ENCODE measurements around the gene UIMC1. TPM values are rescaled to one million over a fixed set of nuclear protein-coding genes. Genes with fewer than 3 reads are reported as not detected.

The UIMC1 gene
- total and polyA plus RNA-seq, 2 donors (not counting 1 experiment from before 2014, with no cell fraction given) = 49.2 to 98.1 TPM

GRCh38 chr5:176859916-176860315 is 146.7 kb downstream of the UIMC1 start:
- H4K20me1 ChIP-seq (ENCODE audit: control insufficient read depth, insufficient read depth, low read length, poor library complexity, severe bottlenecking) = no peaks in the 10 kb centered on the region
- no peak for DNase-seq
- H3K4me2 ChIP-seq (replicated peaks; ENCODE audit: low read depth, low read length, poor library complexity, severe bottlenecking) = no peak overlapping the region
- ChIA-PET CTCF (no interaction called here), POLR2A (no interaction called here)
- peaks cover 27% of the 10 kb centered on the region for H3K27me3 Mint-ChIP-seq
- H3K9me3 Mint-ChIP-seq (ENCODE audit: insufficient read depth) = no peaks in the 10 kb centered on the region
- H3K79me2 ChIP-seq (ENCODE audit: control insufficient read depth, insufficient read depth, low read length) = no peaks in the 10 kb centered on the region
- no peak overlapping the region for H3K9ac ChIP-seq (ENCODE audit: low read length)
- no peaks in the 10 kb centered on the region for H3K4me1 Mint-ChIP-seq
- H3K4me1 ChIP-seq (ENCODE audit: control insufficient read depth in 2 of 2, insufficient read depth in 2 of 2, low read length in 2 of 2) = no peaks in the 10 kb centered on the region
- 64% methylated on average over 9 of the region's 10 CpGs for WGBS (ENCODE audit: insufficient coverage)
- TF ChIP-seq, protein P1, sequence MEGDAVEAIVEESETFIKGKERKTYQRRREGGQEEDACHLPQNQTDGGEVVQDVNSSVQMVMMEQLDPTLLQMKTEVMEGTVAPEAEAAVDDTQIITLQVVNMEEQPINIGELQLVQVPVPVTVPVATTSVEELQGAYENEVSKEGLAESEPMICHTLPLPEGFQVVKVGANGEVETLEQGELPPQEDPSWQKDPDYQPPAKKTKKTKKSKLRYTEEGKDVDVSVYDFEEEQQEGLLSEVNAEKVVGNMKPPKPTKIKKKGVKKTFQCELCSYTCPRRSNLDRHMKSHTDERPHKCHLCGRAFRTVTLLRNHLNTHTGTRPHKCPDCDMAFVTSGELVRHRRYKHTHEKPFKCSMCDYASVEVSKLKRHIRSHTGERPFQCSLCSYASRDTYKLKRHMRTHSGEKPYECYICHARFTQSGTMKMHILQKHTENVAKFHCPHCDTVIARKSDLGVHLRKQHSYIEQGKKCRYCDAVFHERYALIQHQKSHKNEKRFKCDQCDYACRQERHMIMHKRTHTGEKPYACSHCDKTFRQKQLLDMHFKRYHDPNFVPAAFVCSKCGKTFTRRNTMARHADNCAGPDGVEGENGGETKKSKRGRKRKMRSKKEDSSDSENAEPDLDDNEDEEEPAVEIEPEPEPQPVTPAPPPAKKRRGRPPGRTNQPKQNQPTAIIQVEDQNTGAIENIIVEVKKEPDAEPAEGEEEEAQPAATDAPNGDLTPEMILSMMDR (IDR thresholded peaks at IDR 0.05) = no peak
- no peak for TF ChIP-seq EZH2 (IDR thresholded peaks at IDR 0.05; ENCODE audit: borderline replicate concordance, insufficient read depth, low read depth, low read length, poor library complexity, severe bottlenecking)
- H3K4me3 ChIP-seq (ENCODE audit: control extremely low read depth in 1 of 5, extremely low read depth in 1 of 5, insufficient read depth in 1 of 5, low read depth in 2 of 5, low read length in 4 of 5) = no peak overlapping the region
- no peak overlapping the region for H2AFZ ChIP-seq (ENCODE audit: insufficient read depth, low read depth, low read length, poor library complexity, severe bottlenecking)
- H3K27me3 ChIP-seq (replicated peaks in 1 of 4; ENCODE audit: control extremely low read depth in 1 of 4, control insufficient read depth in 3 of 4, insufficient read depth in 4 of 4, low read length in 3 of 4) = peaks cover 0 to 34% (median 4%) of the 10 kb centered on the region in 4 experiments
- intact Hi-C loops (cut with micrococcal nuclease) = no loop called here
- H3K4me3 Mint-ChIP-seq = no peak overlapping the region
- H3K27ac Mint-ChIP-seq = no peak overlapping the region
- H3K36me3 ChIP-seq (replicated peaks in 1 of 2; ENCODE audit: control extremely low read depth in 1 of 2, control insufficient read depth in 1 of 2, extremely low read depth in 1 of 2, insufficient read depth in 2 of 2, low read length in 1 of 2) = no peaks in the 10 kb centered on the region
- peaks cover 0 to 8% (median 0%) of the 10 kb centered on the region in 3 donors for H3K9me3 ChIP-seq (ENCODE audit: control extremely low read depth in 1 of 3, control insufficient read depth in 2 of 3, insufficient read depth in 1 of 3, low read length in 2 of 3)
- no peak overlapping the region for H3K27ac ChIP-seq (ENCODE audit: low read length in 2 of 2)
- no peak for ATAC-seq (ENCODE audit: low read depth)

DNA sequence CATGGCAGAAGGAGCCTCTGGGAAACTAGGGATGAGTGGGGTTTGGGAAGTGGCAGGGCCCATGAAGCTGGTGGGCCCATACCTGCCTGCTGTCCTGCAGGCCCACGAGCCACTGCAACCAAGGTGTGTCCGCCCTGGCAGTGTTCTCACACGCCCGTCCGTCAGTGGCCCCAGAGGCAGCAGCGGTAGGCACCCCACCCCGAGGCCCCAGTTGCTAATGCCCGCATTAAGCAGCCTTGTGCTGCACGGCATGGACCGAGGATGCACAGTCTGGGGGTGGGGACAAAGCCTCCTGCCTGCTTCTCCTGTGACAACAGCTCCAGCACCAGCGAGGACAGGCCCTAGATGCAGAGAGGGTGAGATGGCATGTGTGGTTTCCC is 148.7 kb downstream of the UIMC1 start:
- Histone ChIP-seq H2AFZ (ENCODE audit: insufficient read depth, low read depth, low read length, poor library complexity, severe bottlenecking) (no peak overlapping the region), H3K36me3 (replicated peaks in 1 of 2; ENCODE audit: control extremely low read depth in 1 of 2, control insufficient read depth in 1 of 2, extremely low read depth in 1 of 2, insufficient read depth in 2 of 2, low read length in 1 of 2) (no peaks in the 10 kb centered on the region), H3K4me1 (ENCODE audit: control insufficient read depth in 2 of 2, insufficient read depth in 2 of 2, low read length in 2 of 2) (no peaks in the 10 kb centered on the region), H3K9me3 (ENCODE audit: control extremely low read depth in 1 of 3, control insufficient read depth in 2 of 3, insufficient read depth in 1 of 3, low read length in 2 of 3) (peaks cover 0 to 7% (median 0%) of the 10 kb centered on the region in 3 donors), H3K27ac (ENCODE audit: low read length in 2 of 2) (no peak overlapping the region), H3K27me3 (replicated peaks in 1 of 4; ENCODE audit: control extremely low read depth in 1 of 4, control insufficient read depth in 3 of 4, insufficient read depth in 4 of 4, low read length in 3 of 4) (peaks cover 0 to 19% (median 2%) of the 10 kb centered on the region in 4 experiments), H3K4me2 (replicated peaks; ENCODE audit: low read depth, low read length, poor library complexity, severe bottlenecking) (no peak overlapping the region), H4K20me1 (ENCODE audit: control insufficient read depth, insufficient read depth, low read length, poor library complexity, severe bottlenecking) (no peaks in the 10 kb centered on the region), H3K79me2 (ENCODE audit: control insufficient read depth, insufficient read depth, low read length) (no peaks in the 10 kb centered on the region), H3K4me3 (ENCODE audit: control extremely low read depth in 1 of 5, extremely low read depth in 1 of 5, insufficient read depth in 1 of 5, low read depth in 2 of 5, low read length in 4 of 5) (no peak overlapping the region), H3K9ac (ENCODE audit: low read length) (no peak overlapping the region)
- ChIA-PET POLR2A (no interaction called here), CTCF (no interaction called here)
- peaks cover 24% of the 10 kb centered on the region for H3K27me3 Mint-ChIP-seq
- 93% methylated on average over 11 of the region's 11 CpGs for WGBS (ENCODE audit: insufficient coverage)
- intact Hi-C loops (cut with micrococcal nuclease) = no loop called here
- no peak for TF ChIP-seq EZH2 (IDR thresholded peaks at IDR 0.05; ENCODE audit: borderline replicate concordance, insufficient read depth, low read depth, low read length, poor library complexity, severe bottlenecking)
- TF ChIP-seq, protein P1 (IDR thresholded peaks at IDR 0.05) = no peak
- DNase-seq (no peak), ATAC-seq (ENCODE audit: low read depth) (no peak)
- H3K9me3 Mint-ChIP-seq (ENCODE audit: insufficient read depth) = no peaks in the 10 kb centered on the region
- H3K4me1 Mint-ChIP-seq = no peaks in the 10 kb centered on the region
- H3K27ac Mint-ChIP-seq = no peak overlapping the region
- no peak overlapping the region for H3K4me3 Mint-ChIP-seq

All from B cell (primary cell).